ENCODE results near the gene PIEZO2.
"Not testable (repeated sequence)": the region's sequence is repeated elsewhere in the genome, so short reads cannot be mapped to it uniquely, and the experiment has no call there.

PIEZO2 gene

GRCh38 chr18:11137400-11137799 is 12.0 kb downstream of the PIEZO2 start:
- no peak overlapping the region for H2AFZ ChIP-seq (ENCODE audit: low read length)
- no peaks in the 10 kb centered on the region for H3K9me3 ChIP-seq (ENCODE audit: insufficient read depth, low read depth, low read length)
- no peaks in the 10 kb centered on the region for H3K4me1 ChIP-seq (ENCODE audit: insufficient read depth, low read length, poor library complexity, severe bottlenecking)
- no peaks in the 10 kb centered on the region for H3K27me3 ChIP-seq (ENCODE audit: insufficient read depth, low read length, poor library complexity, severe bottlenecking)
- TF ChIP-seq EZH2phosphoT487 (IDR thresholded peaks at IDR 0.05; ENCODE audit: borderline replicate concordance) (no peak), CTCF (conservative IDR thresholded peaks at IDR 0.05; ENCODE audit: low read length) (no peak)
- H4K20me1 ChIP-seq (ENCODE audit: insufficient read depth, low read length, poor library complexity, severe bottlenecking): no peaks in the 10 kb centered on the region
- no peaks in the 10 kb centered on the region for H3K36me3 ChIP-seq (ENCODE audit: insufficient read depth, low read length)
- no peaks in the 10 kb centered on the region for H3F3A ChIP-seq (ENCODE audit: low read depth)
- H3K9me2 ChIP-seq (replicated peaks; ENCODE audit: low read depth, low read length): no peaks in the 10 kb centered on the region
- H3K4me3 ChIP-seq (ENCODE audit: low read length, poor library complexity, severe bottlenecking): no peak overlapping the region
- H3K79me2 ChIP-seq (ENCODE audit: insufficient read depth, low read length): no peaks in the 10 kb centered on the region
- H3K4me2 ChIP-seq (ENCODE audit: low read depth, low read length, poor library complexity, severe bottlenecking): no peak overlapping the region
- no peak overlapping the region for H3K9ac ChIP-seq (ENCODE audit: low read depth, low read length, poor library complexity, severe bottlenecking)

GRCh38 chr18:11136241-11136640 is 13.1 kb downstream of the PIEZO2 start:
- H4K20me1 ChIP-seq (ENCODE audit: insufficient read depth, low read length, poor library complexity, severe bottlenecking): no peaks in the 10 kb centered on the region
- no peak overlapping the region for H3K9ac ChIP-seq (ENCODE audit: low read depth, low read length, poor library complexity, severe bottlenecking)
- no peaks in the 10 kb centered on the region for H3K9me3 ChIP-seq (ENCODE audit: insufficient read depth, low read depth, low read length)
- H3K27me3 ChIP-seq (ENCODE audit: insufficient read depth, low read length, poor library complexity, severe bottlenecking): no peaks in the 10 kb centered on the region
- no peaks in the 10 kb centered on the region for H3K79me2 ChIP-seq (ENCODE audit: insufficient read depth, low read length)
- H3K36me3 ChIP-seq (ENCODE audit: insufficient read depth, low read length): no peaks in the 10 kb centered on the region
- H3F3A ChIP-seq (ENCODE audit: low read depth): no peaks in the 10 kb centered on the region
- H3K4me2 ChIP-seq (ENCODE audit: low read depth, low read length, poor library complexity, severe bottlenecking): no peak overlapping the region
- H2AFZ ChIP-seq (ENCODE audit: low read length): no peak overlapping the region
- TF ChIP-seq EZH2phosphoT487 (IDR thresholded peaks at IDR 0.05; ENCODE audit: borderline replicate concordance): no peak
- no peak for TF ChIP-seq CTCF (conservative IDR thresholded peaks at IDR 0.05; ENCODE audit: low read length)
- no peaks in the 10 kb centered on the region for H3K9me2 ChIP-seq (replicated peaks; ENCODE audit: low read depth, low read length)
- no peaks in the 10 kb centered on the region for H3K4me1 ChIP-seq (ENCODE audit: insufficient read depth, low read length, poor library complexity, severe bottlenecking)
- no peak overlapping the region for H3K4me3 ChIP-seq (ENCODE audit: low read length, poor library complexity, severe bottlenecking)

GRCh38 chr18:11134940-11135339 is 14.4 kb downstream of the PIEZO2 start:
- H3K27me3 ChIP-seq (ENCODE audit: insufficient read depth, low read length, poor library complexity, severe bottlenecking): no peaks in the 10 kb centered on the region
- H3K4me2 ChIP-seq (ENCODE audit: low read depth, low read length, poor library complexity, severe bottlenecking): no peak overlapping the region
- H3K4me3 ChIP-seq (ENCODE audit: low read length, poor library complexity, severe bottlenecking): no peak overlapping the region
- no peak overlapping the region for H3K9ac ChIP-seq (ENCODE audit: low read depth, low read length, poor library complexity, severe bottlenecking)
- no peaks in the 10 kb centered on the region for H3K79me2 ChIP-seq (ENCODE audit: insufficient read depth, low read length)
- no peaks in the 10 kb centered on the region for H3K9me2 ChIP-seq (replicated peaks; ENCODE audit: low read depth, low read length)
- H3K4me1 ChIP-seq (ENCODE audit: insufficient read depth, low read length, poor library complexity, severe bottlenecking): no peaks in the 10 kb centered on the region
- H4K20me1 ChIP-seq (ENCODE audit: insufficient read depth, low read length, poor library complexity, severe bottlenecking): no peaks in the 10 kb centered on the region
- no peak overlapping the region for H2AFZ ChIP-seq (ENCODE audit: low read length)
- no peaks in the 10 kb centered on the region for H3F3A ChIP-seq (ENCODE audit: low read depth)
- TF ChIP-seq EZH2phosphoT487 (IDR thresholded peaks at IDR 0.05; ENCODE audit: borderline replicate concordance) (no peak), CTCF (conservative IDR thresholded peaks at IDR 0.05; ENCODE audit: low read length) (no peak)
- no peaks in the 10 kb centered on the region for H3K9me3 ChIP-seq (ENCODE audit: insufficient read depth, low read depth, low read length)
- no peaks in the 10 kb centered on the region for H3K36me3 ChIP-seq (ENCODE audit: insufficient read depth, low read length)

GRCh38 chr18:11129059-11129458 is 20.3 kb downstream of the PIEZO2 start:
- not testable (repeated sequence) for H3K4me1 ChIP-seq (ENCODE audit: insufficient read depth, low read length, poor library complexity, severe bottlenecking); H3K79me2 ChIP-seq (ENCODE audit: insufficient read depth, low read length); H4K20me1 ChIP-seq (ENCODE audit: insufficient read depth, low read length, poor library complexity, severe bottlenecking); H3K36me3 ChIP-seq (ENCODE audit: insufficient read depth, low read length); H2AFZ ChIP-seq (ENCODE audit: low read length); H3K4me3 ChIP-seq (ENCODE audit: low read length, poor library complexity, severe bottlenecking); H3F3A ChIP-seq (ENCODE audit: low read depth); H3K4me2 ChIP-seq (ENCODE audit: low read depth, low read length, poor library complexity, severe bottlenecking); H3K9me3 ChIP-seq (ENCODE audit: insufficient read depth, low read depth, low read length); H3K27me3 ChIP-seq (ENCODE audit: insufficient read depth, low read length, poor library complexity, severe bottlenecking); H3K9me2 ChIP-seq (replicated peaks; ENCODE audit: low read depth, low read length); H3K9ac ChIP-seq (ENCODE audit: low read depth, low read length, poor library complexity, severe bottlenecking)
